SU-DHL-6 (cell line): ENCODE data around the gene TMEM131L.
A peak's percentile ranks its signal among the peaks of the same experiment; 100 is the strongest.

Source experiments
- EZH2phosphoT487 ChIP-seq: fragments of 200-600 bp; sonication (generic), shearing (Covaris generic); conservative IDR thresholded peaks from 2 replicates; pipeline ENCODE4 v1.6.1; 2018; ENCODE audit warnings: mild to moderate bottlenecking, antibody characterized with exemption, low read length, moderate library complexity, mixed read lengths
- TF ChIP-seq, protein P1 (sequence below): fragments of 200-600 bp; sonication (generic); IDR thresholded peaks from one replicate; pipeline ENCODE4 v1.5.1; 2017; ENCODE audit warnings: antibody characterized with exemption, mild to moderate bottlenecking, low read length, moderate library complexity; ENCODE audit not compliant: insufficient read depth, poor library complexity, severe bottlenecking

GRCh38 chr4:153432965-153433753, 33.0 kb upstream of the TMEM131L start:
- TF ChIP-seq, protein P1, sequence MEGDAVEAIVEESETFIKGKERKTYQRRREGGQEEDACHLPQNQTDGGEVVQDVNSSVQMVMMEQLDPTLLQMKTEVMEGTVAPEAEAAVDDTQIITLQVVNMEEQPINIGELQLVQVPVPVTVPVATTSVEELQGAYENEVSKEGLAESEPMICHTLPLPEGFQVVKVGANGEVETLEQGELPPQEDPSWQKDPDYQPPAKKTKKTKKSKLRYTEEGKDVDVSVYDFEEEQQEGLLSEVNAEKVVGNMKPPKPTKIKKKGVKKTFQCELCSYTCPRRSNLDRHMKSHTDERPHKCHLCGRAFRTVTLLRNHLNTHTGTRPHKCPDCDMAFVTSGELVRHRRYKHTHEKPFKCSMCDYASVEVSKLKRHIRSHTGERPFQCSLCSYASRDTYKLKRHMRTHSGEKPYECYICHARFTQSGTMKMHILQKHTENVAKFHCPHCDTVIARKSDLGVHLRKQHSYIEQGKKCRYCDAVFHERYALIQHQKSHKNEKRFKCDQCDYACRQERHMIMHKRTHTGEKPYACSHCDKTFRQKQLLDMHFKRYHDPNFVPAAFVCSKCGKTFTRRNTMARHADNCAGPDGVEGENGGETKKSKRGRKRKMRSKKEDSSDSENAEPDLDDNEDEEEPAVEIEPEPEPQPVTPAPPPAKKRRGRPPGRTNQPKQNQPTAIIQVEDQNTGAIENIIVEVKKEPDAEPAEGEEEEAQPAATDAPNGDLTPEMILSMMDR, result peak; percentile 89
- TF ChIP-seq EZH2phosphoT487, result no peak
